ENCODE results near the gene SMIM36. TPM values are rescaled to one million over a fixed set of nuclear protein-coding genes. Genes with fewer than 3 reads are reported as not detected.

Gene SMIM36
- total and polyA plus RNA-seq, 10 of the 15 experiments (the other 5 are each of a cell fraction or from before 2014, with no cell fraction given) = not detected

DNA sequence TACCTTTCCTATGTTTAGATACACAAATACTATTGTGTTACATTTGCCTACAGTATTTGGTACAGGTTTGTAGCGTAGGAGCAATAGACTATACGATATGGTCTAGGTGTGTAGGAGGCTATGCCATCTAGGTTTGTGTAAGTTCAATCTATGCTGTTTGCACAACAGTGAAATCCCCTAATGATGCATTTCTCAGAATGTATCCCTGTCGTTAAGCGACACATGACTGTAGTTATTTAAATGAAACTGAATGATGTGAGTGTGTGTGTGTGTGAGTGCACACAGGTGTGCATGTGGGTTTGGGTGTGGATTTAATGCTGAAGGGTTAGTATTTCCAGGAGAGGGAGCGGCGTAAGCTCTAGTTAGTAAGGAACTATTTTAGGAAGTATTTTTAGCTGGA lies 34.6 kb upstream of the SMIM36 start:
- ChIA-PET RAD21 (ENCODE audit: unreplicated experiment) (no interaction called here), POLR2A (no interaction called here), CTCF (interaction anchor here (1.6 to 1.8 kb wide), 2 partner anchors 56 to 172 kb away, joined by 4 to 5 read pairs; no protein-coding TSS in a partner anchor), SMC1A (ENCODE audit: uncharacterized antibody, unreplicated experiment) (interaction anchor here (1.2 kb wide), 1 partner anchor 12 kb away, joined by 3 read pairs; no protein-coding TSS in a partner anchor)
- intact Hi-C loops (cut with micrococcal nuclease; ENCODE audit: unreplicated experiment) = no loop called here
- H3K27me3 ChIP-seq (replicated peaks in 1 of 2; ENCODE audit: control insufficient read depth in 2 of 2, insufficient read depth in 2 of 2, low read length in 1 of 2) = no peaks in the 10 kb centered on the region; a peak in 3 of 4 replicates
- no peak overlapping the region for H3K4me3 ChIP-seq
- no peak overlapping the region for H2AFZ ChIP-seq (ENCODE audit: control insufficient read depth, low read depth, low read length)
- DNase-seq (ENCODE audit: low read depth, low spot score) = no peak
- ATAC-seq = no peak
- no peaks in the 10 kb centered on the region for H3K9me3 ChIP-seq (replicated peaks; ENCODE audit: control insufficient read depth, insufficient read depth, low read length)
- no peaks in the 10 kb centered on the region for H3K79me2 ChIP-seq (ENCODE audit: control insufficient read depth, insufficient read depth, low read length)
- no peak overlapping the region for H3K27ac ChIP-seq (ENCODE audit: control insufficient read depth, insufficient read depth)
- BruUV-seq (replicated peaks) = no TSS peak
- H3K9ac ChIP-seq (ENCODE audit: control insufficient read depth, insufficient read depth, low read length) = no peak overlapping the region
- no peak for TF ChIP-seq FOS (IDR thresholded peaks at IDR 0.05; ENCODE audit: borderline replicate concordance, extremely low read depth, insufficient read length)
- no peak for TF ChIP-seq SREBF2 (IDR thresholded peaks at IDR 0.05; ENCODE audit: low read length)
- no peak for TF ChIP-seq KDM1A (IDR thresholded peaks at IDR 0.05; ENCODE audit: borderline replicate concordance)
- TF ChIP-seq ZNF592 (IDR thresholded peaks at IDR 0.05) = no peak
- no peak for TF ChIP-seq E2F8 (IDR thresholded peaks at IDR 0.05; ENCODE audit: low read depth, partially characterized antibody)
- TF ChIP-seq JUND (IDR thresholded peaks at IDR 0.05; ENCODE audit: low read depth, low read length) = no peak
- no peak for TF ChIP-seq MTA2 (IDR thresholded peaks at IDR 0.05; ENCODE audit: low read depth)
- no peak for TF ChIP-seq WRNIP1 (IDR thresholded peaks at IDR 0.05; ENCODE audit: borderline replicate concordance, low read depth, low read length)
- in situ Hi-C loops (cut with MboI) = no loop called here
- H3K4me1 ChIP-seq (ENCODE audit: control insufficient read depth, insufficient read depth, low read length) = no peaks in the 10 kb centered on the region
- FAIRE-seq = no peak
- H4K20me1 ChIP-seq (ENCODE audit: control insufficient read depth, insufficient read depth) = no peaks in the 10 kb centered on the region
- H3K36me3 ChIP-seq (ENCODE audit: control insufficient read depth in 2 of 2, insufficient read depth in 2 of 2, low read length in 1 of 2) = no peaks in the 10 kb centered on the region
- 48% methylated on average over 6 of the region's 6 CpGs for WGBS (ENCODE audit: insufficient coverage, insufficient replicate concordance, low lambda C conversion rate, missing lambda C conversion rate)
- no peak overlapping the region for H3K4me2 ChIP-seq (ENCODE audit: control insufficient read depth, insufficient read depth)
